Lower leg skin (tissue), 4 donors: ENCODE results near the gene GKN2. TPM values are rescaled to one million over a fixed set of nuclear protein-coding genes. Genes with fewer than 3 reads are reported as not detected.
"Not testable (repeated sequence)": the region's sequence is repeated elsewhere in the genome, so short reads cannot be mapped to it uniquely, and the experiment has no call there.

Source experiments
- DNase-seq, 2 donors: peaks; one replicate each; pipeline ENCODE4 v3.0.0-alpha.2; 2019; ENCODE audit warnings: low spot score in 2 of 2
- H3K4me3 ChIP-seq: fragments of 200-600 bp; sonication (generic); 2 replicates; pipeline ENCODE4 v1.5.1; 2017; ENCODE audit warnings: mild to moderate bottlenecking, low read depth; ENCODE audit not compliant: poor library complexity, severe bottlenecking
- POLR2A ChIP-seq, 2 donors: fragments of 450-650 bp; IDR thresholded peaks; one replicate each; pipeline ENCODE4 v1.6.1; 2016 to 2017; ENCODE audit warnings: antibody characterized with exemption in 2 of 2, mild to moderate bottlenecking in 1 of 2, moderate library complexity in 1 of 2
- WGBS, 2 donors: methylation state at CpG; one replicate each; pipeline ENCODE4 v1.1.5; 2018; 5-methylcytosine and 5-hydroxymethylcytosine counted together
- intact Hi-C: fragments of 100-400 bp; cut with DNase I; formaldehyde crosslinking; loops from one replicate; pipeline ENCODE4 v1.15.0; 2023; ENCODE audit warnings: low total_unique reads
- total RNA-seq, 4 donors: library from RNA; depleted of rRNA; stranded (reverse); fragments of >200 nt; gene quantifications; one replicate each; pipeline ENCODE4 v1.1.0, GENCODE V29; 2016
- TF ChIP-seq, protein P1 (sequence below), 3 donors: fragments of 450-650 bp; IDR thresholded peaks; one replicate each; pipeline ENCODE4 v1.5.1; 2016; ENCODE audit warnings: antibody characterized with exemption in 3 of 3, mild to moderate bottlenecking in 3 of 3, moderate library complexity in 2 of 3

The GKN2 gene
- total RNA-seq, 4 donors from 2014 or later: not detected

DNA sequence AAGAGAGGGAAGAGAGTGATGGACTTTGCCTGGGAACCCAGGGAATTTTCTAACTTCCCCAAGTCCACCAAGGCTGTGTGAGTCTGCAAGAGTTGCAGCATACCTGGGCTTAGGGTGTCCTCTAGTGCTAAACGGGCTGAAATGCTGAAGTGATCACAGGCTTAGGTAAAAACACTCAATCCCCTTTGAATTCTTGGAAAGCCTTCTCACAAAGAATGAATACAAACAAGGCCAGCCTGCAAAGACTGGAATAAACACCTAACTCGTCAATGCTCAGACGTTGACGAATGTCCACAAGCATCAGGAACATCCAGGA is 51.5 kb downstream of the GKN2 start:
- H3K4me3 ChIP-seq: no peak overlapping the region
- 87 to 88% methylated on average over 4 of the region's 4 CpGs for WGBS, 2 donors
- intact Hi-C loops: loop anchor here (10.0 kb wide), 1 partner anchor 436 kb away; the partner anchor contains the start of genes APLF and FBXO48
- TF ChIP-seq POLR2A (IDR thresholded peaks at IDR 0.05): no peak
- TF ChIP-seq, protein P1, sequence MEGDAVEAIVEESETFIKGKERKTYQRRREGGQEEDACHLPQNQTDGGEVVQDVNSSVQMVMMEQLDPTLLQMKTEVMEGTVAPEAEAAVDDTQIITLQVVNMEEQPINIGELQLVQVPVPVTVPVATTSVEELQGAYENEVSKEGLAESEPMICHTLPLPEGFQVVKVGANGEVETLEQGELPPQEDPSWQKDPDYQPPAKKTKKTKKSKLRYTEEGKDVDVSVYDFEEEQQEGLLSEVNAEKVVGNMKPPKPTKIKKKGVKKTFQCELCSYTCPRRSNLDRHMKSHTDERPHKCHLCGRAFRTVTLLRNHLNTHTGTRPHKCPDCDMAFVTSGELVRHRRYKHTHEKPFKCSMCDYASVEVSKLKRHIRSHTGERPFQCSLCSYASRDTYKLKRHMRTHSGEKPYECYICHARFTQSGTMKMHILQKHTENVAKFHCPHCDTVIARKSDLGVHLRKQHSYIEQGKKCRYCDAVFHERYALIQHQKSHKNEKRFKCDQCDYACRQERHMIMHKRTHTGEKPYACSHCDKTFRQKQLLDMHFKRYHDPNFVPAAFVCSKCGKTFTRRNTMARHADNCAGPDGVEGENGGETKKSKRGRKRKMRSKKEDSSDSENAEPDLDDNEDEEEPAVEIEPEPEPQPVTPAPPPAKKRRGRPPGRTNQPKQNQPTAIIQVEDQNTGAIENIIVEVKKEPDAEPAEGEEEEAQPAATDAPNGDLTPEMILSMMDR (IDR thresholded peaks at IDR 0.05): no peak
- no peak for DNase-seq

DNA sequence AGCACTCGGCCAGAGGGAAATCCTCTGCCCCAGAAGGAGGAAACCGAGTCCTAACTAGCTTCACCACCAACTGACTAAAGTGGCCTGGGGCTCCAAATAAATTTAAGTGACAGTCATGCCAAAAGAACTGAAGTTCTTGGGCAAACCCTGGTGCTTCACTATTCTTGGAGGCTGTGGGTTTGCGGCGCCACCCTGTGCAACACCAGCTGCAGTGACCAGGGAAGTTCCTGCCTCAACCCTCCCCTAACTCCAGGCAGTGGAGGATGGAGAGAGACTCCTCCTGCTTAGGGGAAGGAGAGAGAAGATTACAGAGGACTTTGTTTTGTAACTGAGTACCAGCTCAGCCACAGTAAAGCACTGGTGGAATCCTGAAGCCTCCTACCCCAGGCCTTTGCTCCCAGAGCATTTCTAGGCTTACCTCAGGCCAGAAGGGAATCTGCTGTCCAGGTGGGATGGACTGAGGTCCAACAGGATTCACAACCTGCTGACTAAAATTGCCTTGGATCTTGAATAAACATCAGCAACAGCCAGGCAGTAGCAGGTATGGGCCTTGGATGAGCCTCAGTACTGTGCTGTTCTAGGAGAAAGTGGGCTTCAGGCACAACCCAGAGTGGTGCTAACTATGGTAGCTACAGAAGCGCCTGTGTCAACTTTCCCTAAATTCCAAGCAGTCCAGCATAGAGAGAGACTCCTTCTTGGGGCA is 52.0 kb downstream of the GKN2 start:
- DNase-seq: no peak
- no peak for TF ChIP-seq POLR2A (IDR thresholded peaks at IDR 0.05)
- TF ChIP-seq, protein P1 (IDR thresholded peaks at IDR 0.05): no peak
- intact Hi-C loops: loop anchor here (10.0 kb wide), 1 partner anchor 436 kb away; the partner anchor contains the start of genes APLF and FBXO48
- no peak overlapping the region for H3K4me3 ChIP-seq
- 75 to 87% methylated on average over 5 of the region's 5 CpGs for WGBS, 2 donors

DNA sequence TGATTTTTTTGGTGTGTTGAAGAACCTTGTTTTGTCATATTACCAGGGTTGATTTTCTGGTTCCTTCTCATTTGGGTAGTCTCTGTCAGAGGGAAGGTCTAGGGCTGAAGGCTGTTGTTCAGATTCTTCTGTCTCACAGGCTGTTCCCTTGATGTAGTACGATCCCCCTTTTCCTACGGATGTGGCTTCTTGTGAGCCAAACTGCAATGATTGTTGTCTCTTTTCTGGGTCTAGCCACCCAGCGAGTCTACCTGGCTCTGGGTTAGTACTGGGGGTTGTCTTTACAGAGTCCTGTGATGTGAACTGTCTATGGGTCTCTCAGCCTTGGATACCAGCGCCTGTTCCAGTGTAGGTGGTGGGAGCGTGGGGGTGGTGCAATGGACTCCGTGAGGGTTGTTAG is 56.7 kb downstream of the GKN2 start:
- intact Hi-C loops, DNase-seq, H3K4me3 ChIP-seq: not testable (repeated sequence)
- 95 to 97% methylated on average over 6 of the region's 6 CpGs for WGBS, 2 donors

Other genes starting within 250 kb of the GKN2 start
- 1 to 10 TPM; 3.3 to 9.6 (median 4.9) TPM for gene ARHGAP25, start 218.1 kb downstream of the GKN2 start, total RNA-seq
- under 1 TPM in 1 of 4 donors, not detected in 3; 0.19 TPM for gene BMP10, start 81.5 kb downstream of the GKN2 start, total RNA-seq
- gene GKN1, start 21.7 kb upstream of the GKN2 start, total RNA-seq: not detected
- 10 to 100 TPM; 43.3 to 56.7 (median 52.7) TPM for gene ANTXR1, start 60.3 kb upstream of the GKN2 start, total RNA-seq